ENCODE results near the gene ZNF358. TPM values are rescaled to one million over a fixed set of nuclear protein-coding genes. Genes with fewer than 3 reads are reported as not detected.
A peak's percentile ranks its signal among the peaks of the same experiment; 100 is the strongest.

The ZNF358 gene
- total and polyA plus RNA-seq, 10 of the 15 experiments (the other 5 are each of a cell fraction or from before 2014, with no cell fraction given) = 0.09 to 6.3 (median 1.9) TPM; not detected in 1

DNA sequence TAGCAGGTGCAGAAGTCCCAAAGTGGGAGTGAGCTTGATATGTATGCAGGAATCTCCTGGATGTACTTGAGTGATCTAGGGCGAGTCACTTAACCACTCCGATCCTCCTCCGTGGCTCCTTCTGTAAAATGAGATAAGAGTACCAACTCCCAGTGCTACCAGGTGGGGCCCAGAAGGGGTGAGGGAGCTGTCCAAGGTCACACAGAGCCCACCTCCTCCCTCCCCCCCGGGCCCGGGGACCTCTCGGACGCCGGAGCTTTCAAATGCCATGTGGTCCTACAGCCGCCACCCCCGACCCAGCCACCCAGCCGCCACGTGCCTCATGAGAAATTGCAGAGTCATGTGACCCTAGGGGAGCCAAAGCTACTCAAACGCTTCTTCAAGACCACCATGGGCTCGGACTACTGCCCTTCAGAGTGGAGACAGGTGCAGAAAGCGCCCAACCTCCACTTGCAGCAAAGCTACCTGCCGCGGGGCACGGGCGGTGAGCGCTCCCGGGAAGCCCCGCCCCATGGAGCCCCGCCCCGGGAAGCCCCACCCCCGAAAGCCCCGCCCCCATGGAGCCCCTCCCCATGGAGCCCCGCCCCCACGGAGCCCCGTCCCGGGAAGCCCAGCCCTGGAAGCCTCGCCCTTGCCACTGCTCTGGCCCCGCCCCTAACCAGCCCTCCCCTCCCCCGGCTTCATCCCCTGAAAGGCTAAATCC, 10.1 kb upstream of the ZNF358 start:
- WGBS (ENCODE audit: insufficient coverage, insufficient replicate concordance, low lambda C conversion rate, missing lambda C conversion rate) = 28% methylated on average over 17 of the region's 33 CpGs
- H3K4me3 ChIP-seq = no peak overlapping the region
- H3K27ac ChIP-seq (ENCODE audit: control insufficient read depth, insufficient read depth) = no peak overlapping the region
- H3K4me1 ChIP-seq (ENCODE audit: control insufficient read depth, insufficient read depth, low read length) = no peaks in the 10 kb centered on the region
- POLR2A ChIA-PET = no interaction called here
- SMC1A ChIA-PET (ENCODE audit: uncharacterized antibody, unreplicated experiment) = no interaction called here
- RAD21 ChIA-PET (ENCODE audit: unreplicated experiment) = no interaction called here
- no peaks in the 10 kb centered on the region for H3K79me2 ChIP-seq (ENCODE audit: control insufficient read depth, insufficient read depth, low read length)
- H3K36me3 ChIP-seq (ENCODE audit: control insufficient read depth in 2 of 2, insufficient read depth in 2 of 2, low read length in 1 of 2) = no peaks in the 10 kb centered on the region
- peak; percentile 50 for ATAC-seq
- FAIRE-seq = no peak
- H3K9me3 ChIP-seq (replicated peaks; ENCODE audit: control insufficient read depth, insufficient read depth, low read length) = no peaks in the 10 kb centered on the region
- H3K4me2 ChIP-seq (ENCODE audit: control insufficient read depth, insufficient read depth) = no peak overlapping the region
- TF ChIP-seq SMAD1 (IDR thresholded peaks at IDR 0.05; ENCODE audit: low read depth, partially characterized antibody) (no peak), PAX8 (IDR thresholded peaks at IDR 0.05) (no peak), ZZZ3 (IDR thresholded peaks at IDR 0.05; ENCODE audit: control insufficient read depth, insufficient read length, low read depth) (no peak), SMC3 (IDR thresholded peaks at IDR 0.05; ENCODE audit: borderline replicate concordance, low read length) (no peak), CHD2 (IDR thresholded peaks at IDR 0.05; ENCODE audit: borderline replicate concordance, low read depth, low read length) (no peak)
- TF ChIP-seq, protein P1, sequence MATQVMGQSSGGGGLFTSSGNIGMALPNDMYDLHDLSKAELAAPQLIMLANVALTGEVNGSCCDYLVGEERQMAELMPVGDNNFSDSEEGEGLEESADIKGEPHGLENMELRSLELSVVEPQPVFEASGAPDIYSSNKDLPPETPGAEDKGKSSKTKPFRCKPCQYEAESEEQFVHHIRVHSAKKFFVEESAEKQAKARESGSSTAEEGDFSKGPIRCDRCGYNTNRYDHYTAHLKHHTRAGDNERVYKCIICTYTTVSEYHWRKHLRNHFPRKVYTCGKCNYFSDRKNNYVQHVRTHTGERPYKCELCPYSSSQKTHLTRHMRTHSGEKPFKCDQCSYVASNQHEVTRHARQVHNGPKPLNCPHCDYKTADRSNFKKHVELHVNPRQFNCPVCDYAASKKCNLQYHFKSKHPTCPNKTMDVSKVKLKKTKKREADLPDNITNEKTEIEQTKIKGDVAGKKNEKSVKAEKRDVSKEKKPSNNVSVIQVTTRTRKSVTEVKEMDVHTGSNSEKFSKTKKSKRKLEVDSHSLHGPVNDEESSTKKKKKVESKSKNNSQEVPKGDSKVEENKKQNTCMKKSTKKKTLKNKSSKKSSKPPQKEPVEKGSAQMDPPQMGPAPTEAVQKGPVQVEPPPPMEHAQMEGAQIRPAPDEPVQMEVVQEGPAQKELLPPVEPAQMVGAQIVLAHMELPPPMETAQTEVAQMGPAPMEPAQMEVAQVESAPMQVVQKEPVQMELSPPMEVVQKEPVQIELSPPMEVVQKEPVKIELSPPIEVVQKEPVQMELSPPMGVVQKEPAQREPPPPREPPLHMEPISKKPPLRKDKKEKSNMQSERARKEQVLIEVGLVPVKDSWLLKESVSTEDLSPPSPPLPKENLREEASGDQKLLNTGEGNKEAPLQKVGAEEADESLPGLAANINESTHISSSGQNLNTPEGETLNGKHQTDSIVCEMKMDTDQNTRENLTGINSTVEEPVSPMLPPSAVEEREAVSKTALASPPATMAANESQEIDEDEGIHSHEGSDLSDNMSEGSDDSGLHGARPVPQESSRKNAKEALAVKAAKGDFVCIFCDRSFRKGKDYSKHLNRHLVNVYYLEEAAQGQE (IDR thresholded peaks at IDR 0.05; ENCODE audit: low read depth, low read length) = peak; percentile 56; the same call in 1 of the 2 replicates
- TF ChIP-seq, protein P2, sequence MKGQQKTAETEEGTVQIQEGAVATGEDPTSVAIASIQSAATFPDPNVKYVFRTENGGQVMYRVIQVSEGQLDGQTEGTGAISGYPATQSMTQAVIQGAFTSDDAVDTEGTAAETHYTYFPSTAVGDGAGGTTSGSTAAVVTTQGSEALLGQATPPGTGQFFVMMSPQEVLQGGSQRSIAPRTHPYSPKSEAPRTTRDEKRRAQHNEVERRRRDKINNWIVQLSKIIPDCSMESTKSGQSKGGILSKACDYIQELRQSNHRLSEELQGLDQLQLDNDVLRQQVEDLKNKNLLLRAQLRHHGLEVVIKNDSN (IDR thresholded peaks at IDR 0.05; ENCODE audit: borderline replicate concordance, extremely low read length, insufficient read depth, low read depth, low read length) = peak; percentile 40
- no peak overlapping the region for H3K9ac ChIP-seq (ENCODE audit: control insufficient read depth, insufficient read depth, low read length)
- intact Hi-C loops (cut with micrococcal nuclease; ENCODE audit: unreplicated experiment) (no loop called here), in situ Hi-C loops (cut with MboI) (no loop called here)
- no peak overlapping the region for H2AFZ ChIP-seq (ENCODE audit: control insufficient read depth, low read depth, low read length)
- no peaks in the 10 kb centered on the region for H3K27me3 ChIP-seq (replicated peaks in 1 of 2; ENCODE audit: control insufficient read depth in 2 of 2, insufficient read depth in 2 of 2, low read length in 1 of 2)
- BruUV-seq (replicated peaks) = no TSS peak
- H4K20me1 ChIP-seq (ENCODE audit: control insufficient read depth, insufficient read depth) = no peaks in the 10 kb centered on the region
- DNase-seq (ENCODE audit: low read depth, low spot score) = no peak
- CTCF ChIA-PET = no interaction called here

Data from GM12878 (cell line).